H9 (cell line): ENCODE results near the gene UST. TPM values are rescaled to one million over a fixed set of nuclear protein-coding genes. Genes with fewer than 3 reads are reported as not detected.
"Not testable (repeated sequence)": the region's sequence is repeated elsewhere in the genome, so short reads cannot be mapped to it uniquely, and the experiment has no call there.

Experiments
- DNase-seq: peaks from one replicate; pipeline ENCODE4 v3.0.0-alpha.2; 2017
- H2AFZ ChIP-seq: one replicate; pipeline ENCODE4 v1.6.1; 2013; ENCODE audit warnings: mild to moderate bottlenecking, low read length, control low read depth, moderate library complexity
- H2AK5ac ChIP-seq: 2 replicates; pipeline ENCODE4 v1.6.1; 2013; ENCODE audit warnings: low read length, control low read depth, mixed read lengths; ENCODE audit not compliant: insufficient read length
- H2BK120ac ChIP-seq: one replicate; pipeline ENCODE4 v1.6.1; 2013; ENCODE audit warnings: low read depth, mild to moderate bottlenecking, low read length, control low read depth, inconsistent platforms; ENCODE audit not compliant: poor library complexity, severe bottlenecking
- H2BK12ac ChIP-seq: 2 replicates; pipeline ENCODE4 v1.6.1; 2013; ENCODE audit warnings: low read length, control low read depth, mixed read lengths, low read depth; ENCODE audit not compliant: insufficient read length
- H2BK15ac ChIP-seq: 2 replicates; pipeline ENCODE4 v1.6.1; 2013; ENCODE audit warnings: low read depth, low read length, control low read depth
- H2BK20ac ChIP-seq: one replicate; pipeline ENCODE4 v1.6.1; 2013; ENCODE audit warnings: low read depth, mild to moderate bottlenecking, low read length, control low read depth, inconsistent platforms; ENCODE audit not compliant: poor library complexity, severe bottlenecking
- H2BK5ac ChIP-seq: 2 replicates; pipeline ENCODE4 v1.6.1; 2013; ENCODE audit warnings: low read length, control low read depth, mixed read lengths; ENCODE audit not compliant: insufficient read length
- H3K14ac ChIP-seq: 2 replicates; pipeline ENCODE4 v1.6.1; 2013; ENCODE audit warnings: low read length, control low read depth; ENCODE audit not compliant: insufficient read depth
- H3K18ac ChIP-seq: 2 replicates; pipeline ENCODE4 v1.6.1; 2013; ENCODE audit warnings: low read depth, mild to moderate bottlenecking, mixed read lengths, low read length, control low read depth; ENCODE audit not compliant: insufficient read length
- H3K23ac ChIP-seq: 2 replicates; pipeline ENCODE4 v1.6.1; 2013; ENCODE audit warnings: low read length, control low read depth, mixed read lengths, low read depth; ENCODE audit not compliant: insufficient read length
- H3K23me2 ChIP-seq: 2 replicates; pipeline ENCODE4 v1.6.1; 2013; ENCODE audit warnings: low read depth, mild to moderate bottlenecking, mixed read lengths, low read length, control low read depth; ENCODE audit not compliant: insufficient read length, poor library complexity, severe bottlenecking
- H3K27ac ChIP-seq: 2 replicates; pipeline ENCODE4 v1.5.1; 2013; ENCODE audit warnings: low read length, control low read depth, mixed read lengths, low read depth; ENCODE audit not compliant: insufficient read length
- H3K27me3 ChIP-seq: 2 replicates; pipeline ENCODE4 v1.6.1; 2013; ENCODE audit warnings: low read length, control low read depth, inconsistent platforms; ENCODE audit not compliant: insufficient read depth
- H3K4ac ChIP-seq: 2 replicates; pipeline ENCODE4 v1.6.1; 2013; ENCODE audit warnings: low read depth, mild to moderate bottlenecking, control low read depth, inconsistent platforms, low read length, moderate library complexity
- H3K4me1 ChIP-seq: 2 replicates; pipeline ENCODE4 v1.6.1; 2013; ENCODE audit warnings: low read length, control low read depth, inconsistent platforms; ENCODE audit not compliant: insufficient read depth
- H3K4me2 ChIP-seq: 2 replicates; pipeline ENCODE4 v1.6.1; 2013; ENCODE audit warnings: low read length, control low read depth, mixed read lengths; ENCODE audit not compliant: insufficient read length, insufficient read depth
- H3K56ac ChIP-seq: 2 replicates; pipeline ENCODE4 v1.6.1; 2013; ENCODE audit warnings: low read depth, mild to moderate bottlenecking, mixed read lengths, low read length, control low read depth; ENCODE audit not compliant: insufficient read length
- H3K79me1 ChIP-seq: 2 replicates; pipeline ENCODE4 v1.6.1; 2013; ENCODE audit warnings: low read depth, mild to moderate bottlenecking, moderate library complexity, low read length, control low read depth, inconsistent platforms; ENCODE audit not compliant: insufficient read depth, poor library complexity, severe bottlenecking
- H3K79me2 ChIP-seq: 2 replicates; pipeline ENCODE4 v1.6.1; 2013; ENCODE audit warnings: low read length, control low read depth, inconsistent platforms; ENCODE audit not compliant: insufficient read depth
- H3K9ac ChIP-seq: 2 replicates; pipeline ENCODE4 v1.6.1; 2013; ENCODE audit warnings: low read length, control low read depth, mixed read lengths; ENCODE audit not compliant: insufficient read length; ENCODE audit errors: extremely low read depth
- H3K9me3 ChIP-seq: one replicate; pipeline ENCODE4 v1.6.1; 2013; ENCODE audit warnings: low read depth, low read length, inconsistent platforms; ENCODE audit not compliant: control insufficient read depth
- H3T11ph ChIP-seq: one replicate; pipeline ENCODE4 v1.6.1; 2013; ENCODE audit warnings: mild to moderate bottlenecking, low read length, control low read depth, inconsistent platforms
- H4K20me1 ChIP-seq: one replicate; pipeline ENCODE4 v1.6.1; 2013; ENCODE audit not compliant: control insufficient read depth, insufficient read length, insufficient read depth
- H4K5ac ChIP-seq: 2 replicates; pipeline ENCODE4 v1.6.1; 2013; ENCODE audit warnings: low read depth, mild to moderate bottlenecking, mixed read lengths, low read length, control low read depth; ENCODE audit not compliant: insufficient read length
- H4K8ac ChIP-seq: replicated peaks from 2 replicates; pipeline ENCODE4 v1.6.1; 2013; ENCODE audit warnings: low read length, control low read depth, mixed read lengths, low read depth; ENCODE audit not compliant: insufficient read length
- H4K91ac ChIP-seq: 2 replicates; pipeline ENCODE4 v1.6.1; 2013; ENCODE audit warnings: low read depth, mild to moderate bottlenecking, moderate library complexity, mixed read lengths, low read length, control low read depth; ENCODE audit not compliant: insufficient read length
- H3K27ac Mint-ChIP-seq, 3 experiments: 2 replicates in 2 of 3; 3 replicates in 1 of 3; pipeline ENCODE4 v1.8.0; 2020 to 2021; ENCODE audit warnings: mixed read lengths in 3 of 3, mild to moderate bottlenecking in 1 of 3, moderate library complexity in 1 of 3
- H3K27me3 Mint-ChIP-seq: 2 replicates; pipeline ENCODE4 v1.8.0; 2021; ENCODE audit warnings: low read depth, mild to moderate bottlenecking, moderate library complexity, mixed read lengths
- H3K36me3 Mint-ChIP-seq, 3 experiments: 2 replicates in 2 of 3; 3 replicates in 1 of 3; pipeline ENCODE4 v1.8.0; 2020 to 2021; ENCODE audit warnings: low read depth in 3 of 3, mixed read lengths in 3 of 3; ENCODE audit not compliant: insufficient read depth in 1 of 3
- H3K4me1 Mint-ChIP-seq, 2 experiments: 2 replicates each; pipeline ENCODE4 v1.8.0; 2020; ENCODE audit warnings: mixed read lengths in 2 of 2
- H3K4me3 Mint-ChIP-seq, 2 experiments: 2 replicates in 1 of 2; 3 replicates in 1 of 2; pipeline ENCODE4 v1.8.0; 2020 to 2021; ENCODE audit warnings: mild to moderate bottlenecking in 2 of 2, mixed read lengths in 2 of 2, moderate library complexity in 1 of 2
- H3K9me3 Mint-ChIP-seq, 2 experiments: 2 replicates in 1 of 2; 3 replicates in 1 of 2; pipeline ENCODE4 v1.8.0; 2020; ENCODE audit warnings: mild to moderate bottlenecking in 2 of 2, mixed read lengths in 2 of 2, moderate library complexity in 1 of 2
- CTCF ChIP-seq: fragments of 200-600 bp; sonication (generic); conservative IDR thresholded peaks from 3 replicates; pipeline ENCODE4 v1.8.0; 2021; ENCODE audit warnings: antibody characterized with exemption, mild to moderate bottlenecking
- WGBS: extraction: QIAGEN DNeasy Blood & Tissue Kit; methylation state at CpG from one replicate; pipeline ENCODE4 v1.1.7; 2013; ENCODE audit warnings: missing lambda C conversion rate, low lambda C conversion rate, mixed read lengths; ENCODE audit not compliant: insufficient read length; ENCODE audit errors: extremely low coverage; 5-methylcytosine and 5-hydroxymethylcytosine counted together
- total RNA-seq: library from RNA; stranded (reverse); gene quantifications from 2 replicates; pipeline ENCODE4 v1.2.1, GENCODE V29; 2021

UST gene
- total RNA-seq, 1 experiment from 2014 or later: 14.4 TPM

- Histone ChIP-seq H3K27me3 (no peaks in the 10 kb centered on the region), H4K20me1 (no peaks in the 10 kb centered on the region), H2BK120ac (peak overlapping the region; percentile 2), H3T11ph (no peak overlapping the region), H3K4ac (no peak overlapping the region), H3K23me2 (no peaks in the 10 kb centered on the region), H3K4me2 (no peak overlapping the region), H3K9ac (no peak overlapping the region), H3K79me1 (peaks cover 3% of the 10 kb centered on the region), H4K5ac (no peak overlapping the region), H3K18ac (no peak overlapping the region), H3K79me2 (no peaks in the 10 kb centered on the region), H2BK5ac (no peak overlapping the region), H3K14ac (no peak overlapping the region), H3K9me3 (no peaks in the 10 kb centered on the region), H2BK12ac (no peak overlapping the region), H3K27ac (no peak overlapping the region), H3K23ac (no peak overlapping the region), H3K56ac (no peak overlapping the region), H3K4me1 (peaks cover 6% of the 10 kb centered on the region; the same call in 1 of the 2 replicates), H2AFZ (no peak overlapping the region), H2BK20ac (no peak overlapping the region), H4K8ac (no peak overlapping the region), H2AK5ac (no peak overlapping the region), H2BK15ac (no peak overlapping the region), H4K91ac (no peak overlapping the region)
- Mint-ChIP-seq H3K9me3 (no peaks in the 10 kb centered on the region; a peak in 1 of 5 replicates), H3K4me1 (peaks cover 48 to 54% of the 10 kb centered on the region in 2 experiments), H3K27ac (0 out of 7 replicates have a peak overlapping the region, but pooled peaks of 1 of the 3 experiments have one; percentile 30), H3K27me3 (no peaks in the 10 kb centered on the region), H3K4me3 (no peak overlapping the region), H3K36me3 (peaks cover 0 to 11% (median 7%) of the 10 kb centered on the region in 3 experiments; a peak in 4 of 7 replicates)
- no peak for DNase-seq
- no peak for TF ChIP-seq CTCF
- no CpG with 5 or more reads among the region's 4 CpGs for WGBS
Measured at GRCh38 chr6:148974351-148974750, 227.5 kb downstream of the UST start.

GRCh38 chr6:148978298-148978697 is 231.5 kb downstream of the UST start:
- H3K36me3 Mint-ChIP-seq: peaks cover 0 to 13% (median 7%) of the 10 kb centered on the region in 3 experiments; a peak in 4 of 7 replicates
- peaks cover 12% of the 10 kb centered on the region; the same call in 1 of the 2 replicates for H3K4me1 ChIP-seq
- not testable (repeated sequence) for H3K23ac ChIP-seq, H3K79me2 ChIP-seq, H4K8ac ChIP-seq, H3K56ac ChIP-seq, H2AFZ ChIP-seq, H2BK120ac ChIP-seq, H3T11ph ChIP-seq, DNase-seq, H2BK5ac ChIP-seq, H3K27me3 ChIP-seq, H4K20me1 ChIP-seq, H3K4ac ChIP-seq, H2BK20ac ChIP-seq, H3K9me3 ChIP-seq, H2AK5ac ChIP-seq, H3K27me3 Mint-ChIP-seq, H4K5ac ChIP-seq, H2BK12ac ChIP-seq, H3K23me2 ChIP-seq, H3K14ac ChIP-seq, H3K9me3 Mint-ChIP-seq, H3K27ac ChIP-seq, H3K4me2 ChIP-seq, H3K4me3 Mint-ChIP-seq, H4K91ac ChIP-seq, H2BK15ac ChIP-seq, H3K9ac ChIP-seq, H3K79me1 ChIP-seq, H3K18ac ChIP-seq, H3K27ac Mint-ChIP-seq
- peaks cover 35% of the 10 kb centered on the region in 2 experiments for H3K4me1 Mint-ChIP-seq
- WGBS: no CpG with 5 or more reads among the region's 3 CpGs
